Glutamatergic neuron (in vitro differentiated cells): Measurements from ENCODE around the gene TMEM86A. TPM values are rescaled to one million over a fixed set of nuclear protein-coding genes. Genes with fewer than 3 reads are reported as not detected.

Experiments
- DNase-seq: peaks from one replicate; pipeline ENCODE4 v3.0.0; 2022
- H3K27ac Mint-ChIP-seq: one replicate; pipeline ENCODE4 v1.8.0; 2020; ENCODE audit warnings: mild to moderate bottlenecking, mixed read lengths, inconsistent platforms; ENCODE audit not compliant: unreplicated experiment
- H3K27me3 Mint-ChIP-seq: one replicate; pipeline ENCODE4 v1.8.0; 2020; ENCODE audit warnings: mild to moderate bottlenecking, moderate library complexity, mixed read lengths, inconsistent platforms; ENCODE audit not compliant: unreplicated experiment
- H3K36me3 Mint-ChIP-seq: one replicate; pipeline ENCODE4 v1.8.0; 2020; ENCODE audit warnings: mild to moderate bottlenecking, mixed read lengths, inconsistent platforms; ENCODE audit not compliant: unreplicated experiment
- H3K4me1 Mint-ChIP-seq: one replicate; pipeline ENCODE4 v1.8.0; 2020; ENCODE audit warnings: mild to moderate bottlenecking, low read depth, mixed read lengths, inconsistent platforms; ENCODE audit not compliant: unreplicated experiment
- H3K4me3 Mint-ChIP-seq: one replicate; pipeline ENCODE4 v1.8.0; 2020; ENCODE audit warnings: mild to moderate bottlenecking, mixed read lengths, inconsistent platforms; ENCODE audit not compliant: unreplicated experiment
- H3K9me3 Mint-ChIP-seq: one replicate; pipeline ENCODE4 v1.8.0; 2020; ENCODE audit warnings: mild to moderate bottlenecking, moderate library complexity, mixed read lengths, inconsistent platforms; ENCODE audit not compliant: unreplicated experiment
- CTCF ChIP-seq: fragments of 200-600 bp; sonication (generic); IDR thresholded peaks from one replicate; pipeline ENCODE4 v1.5.0; 2021; ENCODE audit not compliant: partially characterized antibody, unreplicated experiment
- total RNA-seq: library from RNA; stranded (reverse); fragmentation: NEBNext Ultra II Directional; extraction: Animal tissue kit (Norgen Biotek cat#: 25700); gene quantifications from one replicate; pipeline ENCODE4 v1.2.1, GENCODE V29; 2021; ENCODE audit not compliant: unreplicated experiment

TMEM86A gene
- total RNA-seq, 1 donor from 2014 or later = 5.4 TPM

GRCh38 chr11:18731949-18732821 is 33.6 kb downstream of the TMEM86A start:
- H3K36me3 Mint-ChIP-seq = peaks cover 5% of the 10 kb centered on the region
- H3K9me3 Mint-ChIP-seq = peaks cover 6% of the 10 kb centered on the region
- peak; percentile 86 for DNase-seq
- H3K27me3 Mint-ChIP-seq = no peaks in the 10 kb centered on the region
- peak; percentile 96 for TF ChIP-seq CTCF
- H3K4me1 Mint-ChIP-seq = peaks cover 5% of the 10 kb centered on the region
- H3K4me3 Mint-ChIP-seq = no peak overlapping the region
- H3K27ac Mint-ChIP-seq = no peak overlapping the region

- Mint-ChIP-seq H3K27me3 (no peaks in the 10 kb centered on the region), H3K36me3 (peaks cover 5% of the 10 kb centered on the region), H3K4me3 (no peak overlapping the region), H3K9me3 (peaks cover 6% of the 10 kb centered on the region), H3K4me1 (peaks cover 2% of the 10 kb centered on the region), H3K27ac (no peak overlapping the region)
- TF ChIP-seq CTCF = no peak
- DNase-seq = no peak
These were observed 34.6 kb downstream of the TMEM86A start for GRCh38 chr11:18733202-18733601.

GRCh38 chr11:18736590-18737148 is 38.1 kb downstream of the TMEM86A start:
- Mint-ChIP-seq H3K27me3 (peaks cover 6% of the 10 kb centered on the region), H3K4me3 (no peak overlapping the region)
- TF ChIP-seq CTCF = no peak

GRCh38 chr11:18737642-18738041 is 39.1 kb downstream of the TMEM86A start:
- TF ChIP-seq CTCF = no peak
- no peaks in the 10 kb centered on the region for H3K36me3 Mint-ChIP-seq
- H3K4me3 Mint-ChIP-seq = no peak overlapping the region
- peaks cover 6% of the 10 kb centered on the region for H3K9me3 Mint-ChIP-seq
- no peak for DNase-seq
- peaks cover 7% of the 10 kb centered on the region for H3K27me3 Mint-ChIP-seq
- no peaks in the 10 kb centered on the region for H3K4me1 Mint-ChIP-seq
- H3K27ac Mint-ChIP-seq = no peak overlapping the region

More at GRCh38 chr11:18736590-18737148, 38.1 kb downstream of the TMEM86A start:
- DNase-seq = no peak
- peaks cover 4% of the 10 kb centered on the region for H3K9me3 Mint-ChIP-seq
- no peaks in the 10 kb centered on the region for H3K36me3 Mint-ChIP-seq
- H3K4me1 Mint-ChIP-seq = no peaks in the 10 kb centered on the region
- H3K27ac Mint-ChIP-seq = no peak overlapping the region

GRCh38 chr11:18739685-18740084 is 41.1 kb downstream of the TMEM86A start:
- TF ChIP-seq CTCF = no peak
- H3K36me3 Mint-ChIP-seq = no peaks in the 10 kb centered on the region
- H3K27ac Mint-ChIP-seq = no peak overlapping the region
- H3K4me3 Mint-ChIP-seq = no peak overlapping the region
- no peaks in the 10 kb centered on the region for H3K4me1 Mint-ChIP-seq
- no peak for DNase-seq
- H3K27me3 Mint-ChIP-seq = peaks cover 7% of the 10 kb centered on the region
- peaks cover 6% of the 10 kb centered on the region for H3K9me3 Mint-ChIP-seq
